ENCODE data around the gene ST14. TPM values are rescaled to one million over a fixed set of nuclear protein-coding genes. Genes with fewer than 3 reads are reported as not detected.

ST14 gene
- total and polyA plus RNA-seq, 2 donors (not counting 3 experiments of a cell fraction or from before 2014, with no cell fraction given) = 0.08 TPM; not detected in 1

- ChIA-PET POLR2A (no interaction called here), CTCF (no interaction called here)
- no peak for FAIRE-seq
- Histone ChIP-seq H3K27me3 (ENCODE audit: control insufficient read depth in 2 of 2, insufficient read depth in 2 of 2, low read length in 2 of 2) (no peaks in the 10 kb centered on the region), H2AFZ (ENCODE audit: low read depth, low read length) (no peak overlapping the region), H3K4me1 (ENCODE audit: control insufficient read depth, extremely low read depth, insufficient read depth, low read length) (peaks cover 7% of the 10 kb centered on the region), H3K9ac (replicated peaks; ENCODE audit: extremely low read depth, insufficient read depth, low read length) (no peak overlapping the region), H3K4me3 (replicated peaks in 1 of 3; ENCODE audit: insufficient read depth in 1 of 3, low read depth in 1 of 3, low read length in 3 of 3) (no peak overlapping the region), H3K27ac (ENCODE audit: insufficient read depth, low read depth, low read length) (no peak overlapping the region), H3K9me1 (replicated peaks; ENCODE audit: control insufficient read depth, extremely low read depth, insufficient read depth, low read length) (no peaks in the 10 kb centered on the region), H3K79me2 (ENCODE audit: control insufficient read depth, insufficient read depth, low read length) (peaks cover 79% of the 10 kb centered on the region), H3K9me3 (replicated peaks; ENCODE audit: control insufficient read depth, insufficient read depth, low read length) (no peaks in the 10 kb centered on the region), H3K36me3 (ENCODE audit: control insufficient read depth in 2 of 2, extremely low read depth in 1 of 2, insufficient read depth in 2 of 2, low read length in 2 of 2) (peaks cover 12 to 16% of the 10 kb centered on the region in 2 experiments), H4K20me1 (replicated peaks; ENCODE audit: control insufficient read depth, extremely low read depth, insufficient read depth, low read length) (peaks cover 7% of the 10 kb centered on the region), H3K4me2 (ENCODE audit: insufficient read depth, low read length) (no peak overlapping the region)
- intact Hi-C loops (cut with micrococcal nuclease) = no loop called here
- TF ChIP-seq JUN (IDR thresholded peaks at IDR 0.05; ENCODE audit: borderline replicate concordance, insufficient read depth, insufficient read length, low read depth) (no peak), EZH2 (IDR thresholded peaks at IDR 0.05; ENCODE audit: borderline replicate concordance, low read depth, low read length, severe bottlenecking) (no peak), POLR2A (IDR thresholded peaks at IDR 0.05; ENCODE audit: low read depth, low read length) (no peak)
- dilution Hi-C loops (cut with MboI; ENCODE audit: extremely low pct_ligation_motif_present, low sequenced_read_pairs) = no loop called here
- no peak for DNase-seq (ENCODE audit: low read depth, low spot score)
- BruUV-seq (replicated peaks) = no TSS peak
These were observed 47.3 kb upstream of the ST14 start for GRCh38 chr11:130112071-130112830.

GRCh38 chr11:130114281-130114680, 45.3 kb upstream of the ST14 start:
- no TSS peak for BruUV-seq (replicated peaks)
- intact Hi-C loops (cut with micrococcal nuclease) (no loop called here), dilution Hi-C loops (cut with MboI; ENCODE audit: extremely low pct_ligation_motif_present, low sequenced_read_pairs) (no loop called here)
- H3K79me2 ChIP-seq (ENCODE audit: control insufficient read depth, insufficient read depth, low read length) = peaks cover 94% of the 10 kb centered on the region
- H3K4me2 ChIP-seq (ENCODE audit: insufficient read depth, low read length) = no peak overlapping the region
- ChIA-PET POLR2A (interaction anchor here (0.7 kb wide), 1 partner anchor 29 kb away, joined by 3 read pairs; no protein-coding TSS in a partner anchor), CTCF (interaction anchor here (0.6 to 1.8 kb wide), 3 partner anchors 8 to 468 kb away, joined by 4 to 8 read pairs (median 4); no protein-coding TSS in a partner anchor)
- no peak overlapping the region for H3K9ac ChIP-seq (replicated peaks; ENCODE audit: extremely low read depth, insufficient read depth, low read length)
- peaks cover 12 to 16% of the 10 kb centered on the region in 2 experiments for H3K36me3 ChIP-seq (ENCODE audit: control insufficient read depth in 2 of 2, extremely low read depth in 1 of 2, insufficient read depth in 2 of 2, low read length in 2 of 2)
- TF ChIP-seq POLR2AphosphoS5 (IDR thresholded peaks at IDR 0.05; ENCODE audit: insufficient read depth, low read depth, low read length) (no peak), EZH2 (IDR thresholded peaks at IDR 0.05; ENCODE audit: borderline replicate concordance, low read depth, low read length, severe bottlenecking) (no peak), GATA2 (IDR thresholded peaks at IDR 0.05; ENCODE audit: insufficient read depth, insufficient read length, low read depth, low read length) (no peak), JUN (IDR thresholded peaks at IDR 0.05; ENCODE audit: borderline replicate concordance, insufficient read depth, insufficient read length, low read depth) (no peak), CTCF (IDR thresholded peaks at IDR 0.05; ENCODE audit: extremely low read depth in 1 of 2, insufficient read depth in 1 of 2, low read depth in 1 of 2, low read length in 2 of 2) (no peak), FOS (IDR thresholded peaks at IDR 0.05; ENCODE audit: borderline replicate concordance, insufficient read depth, low read length) (no peak), MYC (IDR thresholded peaks at IDR 0.05; ENCODE audit: low read depth, low read length) (no peak), POLR2A (IDR thresholded peaks at IDR 0.05; ENCODE audit: low read depth, low read length) (no peak)
- TF ChIP-seq, protein P1, sequence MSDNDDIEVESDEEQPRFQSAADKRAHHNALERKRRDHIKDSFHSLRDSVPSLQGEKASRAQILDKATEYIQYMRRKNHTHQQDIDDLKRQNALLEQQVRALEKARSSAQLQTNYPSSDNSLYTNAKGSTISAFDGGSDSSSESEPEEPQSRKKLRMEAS (IDR thresholded peaks at IDR 0.05; ENCODE audit: insufficient read depth, insufficient read length) = no peak
- no peaks in the 10 kb centered on the region for H3K9me1 ChIP-seq (replicated peaks; ENCODE audit: control insufficient read depth, extremely low read depth, insufficient read depth, low read length)
- peaks cover 20% of the 10 kb centered on the region for H3K4me1 ChIP-seq (ENCODE audit: control insufficient read depth, extremely low read depth, insufficient read depth, low read length)
- peaks cover 5% of the 10 kb centered on the region for H4K20me1 ChIP-seq (replicated peaks; ENCODE audit: control insufficient read depth, extremely low read depth, insufficient read depth, low read length)
- H2AFZ ChIP-seq (ENCODE audit: low read depth, low read length) = no peak overlapping the region
- FAIRE-seq (no peak), DNase-seq (ENCODE audit: low read depth, low spot score) (no peak)
- no peaks in the 10 kb centered on the region for H3K9me3 ChIP-seq (replicated peaks; ENCODE audit: control insufficient read depth, insufficient read depth, low read length)
- no peak overlapping the region for H3K4me3 ChIP-seq (replicated peaks in 1 of 3; ENCODE audit: insufficient read depth in 1 of 3, low read depth in 1 of 3, low read length in 3 of 3)
- no peak overlapping the region for H3K27ac ChIP-seq (ENCODE audit: insufficient read depth, low read depth, low read length)
- no peaks in the 10 kb centered on the region for H3K27me3 ChIP-seq (ENCODE audit: control insufficient read depth in 2 of 2, insufficient read depth in 2 of 2, low read length in 2 of 2)
